AG10803 (cell line): ENCODE measurements around the gene PRDM13.
A peak's percentile ranks its signal among the peaks of the same experiment; 100 is the strongest.

Experiments
- DNase-seq: peaks from one replicate; pipeline ENCODE4 v3.0.0; 2010; ENCODE audit warnings: low read depth
- H3K4me3 ChIP-seq: 2 replicates; pipeline ENCODE4 v1.5.1; 2011; ENCODE audit warnings: mild to moderate bottlenecking, low read length, control low read depth
- CTCF ChIP-seq: conservative IDR thresholded peaks from 2 replicates; pipeline ENCODE4 v1.5.1; 2011; ENCODE audit warnings: mild to moderate bottlenecking, low read length, control low read depth, inconsistent platforms

Gene PRDM13

GRCh38 chr6:99606656-99607415, at the start of gene PRDM13:
Gene PRDM13 (plus strand): TSS chr6:99606833. CDS start chr6:99607035, 202 bp downstream.
- DNase-seq: no peak
- no peak within 1 kb of the TSS for H3K4me3 ChIP-seq
- TF ChIP-seq CTCF: no peak

GRCh38 chr6:99559057-99559456, 47.6 kb upstream of the PRDM13 start:
- TF ChIP-seq CTCF: no peak
- no peak for DNase-seq
- no peak overlapping the region for H3K4me3 ChIP-seq

- no peak for TF ChIP-seq CTCF
- no peak overlapping the region for H3K4me3 ChIP-seq
- DNase-seq: no peak
Measured at GRCh38 chr6:99560668-99561067, 46.0 kb upstream of the PRDM13 start.

- no peak for DNase-seq
- H3K4me3 ChIP-seq: no peak overlapping the region
- no peak for TF ChIP-seq CTCF
Measured at GRCh38 chr6:99563056-99563723, 43.4 kb upstream of the PRDM13 start.

GRCh38 chr6:99568103-99568933, 38.3 kb upstream of the PRDM13 start, which contains the start of gene CCNC:
Gene CCNC (minus strand): TSS chr6:99568660. CDS start chr6:99568527, 133 bp downstream.
- peak within 1 kb of the TSS; percentile 88 for H3K4me3 ChIP-seq
- DNase-seq: peak; percentile 97
- no peak for TF ChIP-seq CTCF

- H3K4me3 ChIP-seq: no peak overlapping the region
- no peak for DNase-seq
- no peak for TF ChIP-seq CTCF
Measured at GRCh38 chr6:99573980-99574617, 32.5 kb upstream of the PRDM13 start.
